Gastroesophageal sphincter (tissue), 4 donors: ENCODE measurements around the gene PODNL1. TPM values are rescaled to one million over a fixed set of nuclear protein-coding genes. Genes with fewer than 3 reads are reported as not detected.

Source experiments
- ATAC-seq: fragments of 150-250 bp; one replicate; pipeline ENCODE4 v1.9.1; 2016; ENCODE audit warnings: mild to moderate bottlenecking, moderate library complexity
- H3K27ac ChIP-seq, 4 donors: fragments of 200-600 bp; sonication (generic) in 3 of 4; 1 replicate in 3 of 4; 2 replicates in 1 of 4; pipeline ENCODE4 v1.5.1; 2016 to 2019
- H3K27me3 ChIP-seq: fragments of 200-600 bp; sonication (generic); one replicate; pipeline ENCODE4 v1.5.1; 2019
- H3K36me3 ChIP-seq, 2 donors: fragments of 200-600 bp; sonication (generic); one replicate each; pipeline ENCODE4 v1.5.1; 2019; ENCODE audit warnings: control low read depth in 1 of 2
- H3K4me1 ChIP-seq, 3 donors: fragments of 200-600 bp; sonication (generic); 1 replicate in 2 of 3; 2 replicates in 1 of 3; pipeline ENCODE4 v1.5.1; 2016 to 2019; ENCODE audit warnings: control low read depth in 2 of 3
- H3K4me3 ChIP-seq, 2 donors: fragments of 200-600 bp; sonication (generic); one replicate each; pipeline ENCODE4 v1.5.1; 2019; ENCODE audit warnings: mild to moderate bottlenecking in 1 of 2, moderate library complexity in 1 of 2
- H3K9me3 ChIP-seq, 3 donors: fragments of 200-600 bp; sonication (generic); one replicate each; pipeline ENCODE4 v1.5.1; 2017 to 2019; ENCODE audit warnings: control low read depth in 2 of 3
- EP300 ChIP-seq: sonication (generic); formaldehyde crosslinking; IDR thresholded peaks from one replicate; pipeline ENCODE4 v1.6.1; 2017; ENCODE audit warnings: antibody characterized with exemption, mild to moderate bottlenecking
- POLR2A ChIP-seq, 2 donors: fragments of 450-650 bp; IDR thresholded peaks; one replicate each; pipeline ENCODE4 v1.6.1; 2017; ENCODE audit warnings: antibody characterized with exemption in 2 of 2, mild to moderate bottlenecking in 2 of 2, moderate library complexity in 1 of 2
- POLR2AphosphoS5 ChIP-seq: sonication (generic); formaldehyde crosslinking; IDR thresholded peaks from one replicate; pipeline ENCODE4 v1.6.1; 2017; ENCODE audit warnings: antibody characterized with exemption
- WGBS, 2 donors: methylation state at CpG; one replicate each; pipeline ENCODE4 v1.1.5; 2018; ENCODE audit warnings: low coverage in 1 of 2; 5-methylcytosine and 5-hydroxymethylcytosine counted together
- total RNA-seq, 4 donors: library from RNA; depleted of rRNA; stranded (reverse); fragments of >200 nt; gene quantifications; one replicate each; pipeline ENCODE4 v1.1.0, GENCODE V29; 2016
- TF ChIP-seq, protein P1 (sequence below), 4 experiments: fragments of 200-600 bp in 2 of 4; fragments of 450-650 bp in 2 of 4; sonication (generic) in 1 of 4; IDR thresholded peaks; one replicate each; pipeline ENCODE4 v1.5.1; 2017 to 2019; ENCODE audit warnings: antibody characterized with exemption in 4 of 4, mild to moderate bottlenecking in 2 of 4, moderate library complexity in 2 of 4

The PODNL1 gene
- total RNA-seq, 4 donors from 2014 or later = 0.62 to 0.67 TPM; not detected in 2

DNA sequence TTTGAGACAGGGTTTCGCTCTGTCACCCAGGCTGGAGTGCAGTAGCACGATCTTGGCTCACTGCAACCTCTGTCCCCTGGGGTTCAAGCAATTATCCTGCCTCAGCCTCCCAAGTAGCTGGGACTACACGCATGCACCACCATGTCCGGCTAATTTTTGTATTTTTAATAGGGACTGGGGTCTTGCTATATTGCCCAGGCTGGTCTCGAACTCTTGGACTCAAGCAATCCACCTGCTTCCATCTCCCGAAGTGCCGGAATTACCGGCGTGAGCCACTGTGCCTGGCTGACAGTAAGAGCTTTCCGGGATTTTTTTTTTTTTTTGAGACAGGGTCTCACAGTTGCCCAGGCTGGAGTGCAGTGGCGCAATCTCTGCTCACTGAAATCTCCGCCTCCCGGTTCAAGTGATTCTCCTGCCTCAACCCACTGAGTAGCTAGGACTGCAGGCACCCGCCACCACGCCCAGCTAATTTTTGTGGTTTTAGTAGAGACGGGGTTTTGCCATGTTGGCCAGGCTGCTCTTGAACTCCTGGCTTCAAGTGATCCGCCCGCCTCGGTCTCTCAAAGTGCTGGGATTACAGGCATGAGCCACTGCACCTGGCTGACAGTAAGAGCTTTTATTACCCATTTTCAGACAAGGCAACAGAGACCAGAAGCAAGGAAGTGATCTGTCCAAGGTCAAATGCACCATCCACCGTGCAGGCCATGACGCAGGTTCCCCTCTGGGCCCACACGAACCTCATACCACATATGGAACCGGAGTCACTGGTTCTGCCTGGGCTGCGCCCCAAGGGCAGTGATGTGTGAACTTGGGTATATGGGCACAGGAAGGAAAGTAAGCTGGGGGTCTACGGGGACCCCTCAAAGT is 46.9 kb upstream of the PODNL1 start:
- Histone ChIP-seq H3K27ac (peak overlapping the region in 1 of 4 donors; percentile 82), H3K4me1 (peaks cover 0 to 22% (median 12%) of the 10 kb centered on the region in 3 donors), H3K9me3 (no peaks in the 10 kb centered on the region), H3K27me3 (no peaks in the 10 kb centered on the region), H3K36me3 (peaks cover 0 to 29% of the 10 kb centered on the region in 2 donors), H3K4me3 (no peak overlapping the region)
- TF ChIP-seq EP300 (no peak), POLR2AphosphoS5 (no peak), POLR2A (IDR thresholded peaks at IDR 0.05) (no peak)
- TF ChIP-seq, protein P1, sequence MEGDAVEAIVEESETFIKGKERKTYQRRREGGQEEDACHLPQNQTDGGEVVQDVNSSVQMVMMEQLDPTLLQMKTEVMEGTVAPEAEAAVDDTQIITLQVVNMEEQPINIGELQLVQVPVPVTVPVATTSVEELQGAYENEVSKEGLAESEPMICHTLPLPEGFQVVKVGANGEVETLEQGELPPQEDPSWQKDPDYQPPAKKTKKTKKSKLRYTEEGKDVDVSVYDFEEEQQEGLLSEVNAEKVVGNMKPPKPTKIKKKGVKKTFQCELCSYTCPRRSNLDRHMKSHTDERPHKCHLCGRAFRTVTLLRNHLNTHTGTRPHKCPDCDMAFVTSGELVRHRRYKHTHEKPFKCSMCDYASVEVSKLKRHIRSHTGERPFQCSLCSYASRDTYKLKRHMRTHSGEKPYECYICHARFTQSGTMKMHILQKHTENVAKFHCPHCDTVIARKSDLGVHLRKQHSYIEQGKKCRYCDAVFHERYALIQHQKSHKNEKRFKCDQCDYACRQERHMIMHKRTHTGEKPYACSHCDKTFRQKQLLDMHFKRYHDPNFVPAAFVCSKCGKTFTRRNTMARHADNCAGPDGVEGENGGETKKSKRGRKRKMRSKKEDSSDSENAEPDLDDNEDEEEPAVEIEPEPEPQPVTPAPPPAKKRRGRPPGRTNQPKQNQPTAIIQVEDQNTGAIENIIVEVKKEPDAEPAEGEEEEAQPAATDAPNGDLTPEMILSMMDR (IDR thresholded peaks at IDR 0.05) = no peak
- ATAC-seq = no peak
- 85 to 94% methylated on average over 5 to 7 of the region's 25 CpGs for WGBS, 2 donors

DNA sequence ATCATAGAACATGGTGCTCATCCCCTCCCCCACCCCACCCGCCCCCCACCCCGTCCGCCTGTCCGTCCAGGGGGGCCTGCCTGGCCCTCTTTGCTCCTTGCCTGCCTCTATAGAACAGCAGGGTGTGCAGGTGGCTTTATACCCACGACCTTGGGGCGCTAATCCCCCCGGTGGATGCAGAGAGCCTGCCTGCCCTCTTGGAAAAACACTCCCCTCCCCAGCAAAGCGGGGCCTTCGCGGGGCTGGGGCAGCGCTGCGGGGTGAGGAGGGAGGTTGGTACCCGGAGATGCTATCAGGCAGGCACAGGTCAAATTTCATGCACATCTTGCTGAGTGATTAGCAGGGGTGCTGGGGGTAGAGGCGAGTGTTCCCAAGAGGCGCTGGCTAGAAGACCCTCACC is 46.0 kb upstream of the PODNL1 start:
- Histone ChIP-seq H3K27ac (no peak overlapping the region), H3K4me3 (no peak overlapping the region), H3K27me3 (no peaks in the 10 kb centered on the region), H3K36me3 (peaks cover 0 to 23% of the 10 kb centered on the region in 2 donors), H3K4me1 (peaks cover 0 to 30% (median 17%) of the 10 kb centered on the region in 3 donors), H3K9me3 (no peaks in the 10 kb centered on the region)
- no CpG with 5 or more reads among the region's 15 CpGs for WGBS, 2 donors
- TF ChIP-seq POLR2AphosphoS5 (no peak), POLR2A (IDR thresholded peaks at IDR 0.05) (no peak), EP300 (no peak)
- TF ChIP-seq, protein P1 (IDR thresholded peaks at IDR 0.05) = no peak
- ATAC-seq = no peak

- no peaks in the 10 kb centered on the region for H3K9me3 ChIP-seq
- peaks cover 0 to 39% (median 23%) of the 10 kb centered on the region in 3 donors for H3K4me1 ChIP-seq
- H3K27me3 ChIP-seq = no peaks in the 10 kb centered on the region
- no peak for ATAC-seq
- TF ChIP-seq, protein P1 (IDR thresholded peaks at IDR 0.05) = no peak
- TF ChIP-seq EP300 = no peak
- no peak for TF ChIP-seq POLR2A (IDR thresholded peaks at IDR 0.05)
- TF ChIP-seq POLR2AphosphoS5 = no peak
- H3K4me3 ChIP-seq = no peak overlapping the region
- peaks cover 0 to 23% of the 10 kb centered on the region in 2 donors for H3K36me3 ChIP-seq
- no peak overlapping the region for H3K27ac ChIP-seq
- WGBS, 2 donors = no CpG with 5 or more reads among the region's 21 CpGs
Observed at GRCh38 chr19:13983213-13983889, 45.1 kb upstream of the PODNL1 start.

DNA sequence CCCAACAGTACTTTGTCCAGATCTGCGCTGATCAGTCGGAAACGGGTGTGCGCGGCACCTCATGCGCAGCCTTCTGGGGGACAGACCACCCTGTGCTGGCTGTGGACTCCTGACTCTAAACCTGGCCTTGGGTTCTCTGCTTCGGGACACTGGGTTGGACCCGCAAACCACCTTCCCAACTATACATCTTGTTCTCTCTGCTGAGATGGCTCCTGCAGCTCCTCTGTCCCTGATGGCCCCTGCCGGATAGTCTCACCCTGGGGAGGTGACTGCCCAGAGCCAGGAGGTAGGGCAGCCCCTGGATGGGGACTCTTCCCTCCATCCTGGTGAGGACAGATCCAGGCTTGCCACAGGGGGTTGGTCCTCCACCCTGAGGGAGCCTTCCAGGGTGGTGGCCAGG is 44.6 kb upstream of the PODNL1 start:
- WGBS, 2 donors = 85 to 91% methylated on average over 4 to 8 of the region's 9 CpGs
- Histone ChIP-seq H3K27ac (no peak overlapping the region), H3K4me3 (no peak overlapping the region), H3K4me1 (peaks cover 0 to 44% (median 28%) of the 10 kb centered on the region in 3 donors), H3K27me3 (no peaks in the 10 kb centered on the region), H3K36me3 (peaks cover 0 to 23% of the 10 kb centered on the region in 2 donors), H3K9me3 (no peaks in the 10 kb centered on the region)
- no peak for ATAC-seq
- TF ChIP-seq POLR2A (IDR thresholded peaks at IDR 0.05) = no peak
- TF ChIP-seq, protein P1 (IDR thresholded peaks at IDR 0.05) = no peak
